Activated T-cell treated with anti-CD3 and anti-CD28 coated beads for 24 hours (primary cell): ENCODE measurements around the gene TNS3.

ENCODE experiments used
- DNase-seq: peaks from one replicate; pipeline ENCODE4 v3.0.0-alpha.2; 2020; ENCODE audit warnings: low read depth

The TNS3 gene

GRCh38 chr7:47424523-47424922 lies 157.4 kb downstream of the TNS3 start:
- DNase-seq = no peak

- DNase-seq = no peak
These were observed 158.7 kb downstream of the TNS3 start for GRCh38 chr7:47423196-47423595.

GRCh38 chr7:47422611-47423010 lies 159.3 kb downstream of the TNS3 start:
- no peak for DNase-seq

GRCh38 chr7:47421456-47421855 lies 160.5 kb downstream of the TNS3 start:
- no peak for DNase-seq

GRCh38 chr7:47420122-47420780 lies 161.7 kb downstream of the TNS3 start:
- DNase-seq = no peak

GRCh38 chr7:47419471-47419870 lies 162.4 kb downstream of the TNS3 start:
- no peak for DNase-seq

- no peak for DNase-seq
These were observed 163.2 kb downstream of the TNS3 start for GRCh38 chr7:47418601-47419309.

DNA sequence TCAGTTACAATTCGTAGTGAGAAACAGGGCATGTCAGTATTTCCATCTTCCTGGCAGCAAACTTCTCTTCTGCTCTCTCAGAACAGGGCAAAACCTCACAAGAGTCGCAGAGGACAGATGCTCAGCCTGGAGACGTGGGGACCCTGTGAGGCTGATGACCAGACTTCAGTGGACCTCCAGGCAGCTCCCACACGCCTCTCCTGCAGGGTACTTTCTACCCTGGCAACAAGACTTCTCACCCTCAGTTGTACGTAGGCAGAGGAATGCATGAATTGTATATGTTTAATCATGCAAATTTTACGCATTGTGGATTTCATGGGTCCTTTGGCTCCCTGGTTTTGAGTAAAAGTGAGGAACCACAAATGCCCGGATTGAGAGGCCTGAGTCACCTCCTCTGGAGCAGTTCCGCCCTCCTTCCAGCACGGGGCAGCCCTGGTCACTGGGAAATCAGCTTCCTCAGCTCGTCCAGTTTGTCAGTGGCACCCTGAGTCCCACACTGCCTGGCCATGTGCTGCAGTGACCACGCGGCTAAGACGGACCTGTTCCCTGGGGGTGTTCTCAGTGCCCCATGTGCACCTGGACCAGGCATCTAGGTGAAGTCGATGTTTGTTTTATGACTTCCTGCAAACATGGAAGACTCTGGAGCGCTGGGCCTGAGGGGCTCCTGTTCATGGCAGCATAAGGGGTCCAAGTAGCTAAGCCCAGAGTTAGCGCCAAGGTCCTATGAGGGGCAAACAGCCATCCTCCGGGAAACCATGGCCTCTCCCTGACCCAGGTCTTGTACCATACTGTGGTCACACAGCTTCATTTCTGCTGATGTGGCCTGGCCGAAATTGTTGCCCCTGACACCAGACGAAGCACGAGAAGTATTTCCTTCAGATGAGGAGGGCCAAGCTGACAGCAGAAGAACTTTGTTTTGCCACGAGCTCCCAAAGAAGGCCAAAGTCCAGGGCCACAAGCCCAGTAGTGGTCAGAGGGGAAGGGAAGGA lies 165.1 kb downstream of the TNS3 start:
- no peak for DNase-seq

GRCh38 chr7:47415318-47416212 lies 166.3 kb downstream of the TNS3 start:
- DNase-seq = no peak

DNA sequence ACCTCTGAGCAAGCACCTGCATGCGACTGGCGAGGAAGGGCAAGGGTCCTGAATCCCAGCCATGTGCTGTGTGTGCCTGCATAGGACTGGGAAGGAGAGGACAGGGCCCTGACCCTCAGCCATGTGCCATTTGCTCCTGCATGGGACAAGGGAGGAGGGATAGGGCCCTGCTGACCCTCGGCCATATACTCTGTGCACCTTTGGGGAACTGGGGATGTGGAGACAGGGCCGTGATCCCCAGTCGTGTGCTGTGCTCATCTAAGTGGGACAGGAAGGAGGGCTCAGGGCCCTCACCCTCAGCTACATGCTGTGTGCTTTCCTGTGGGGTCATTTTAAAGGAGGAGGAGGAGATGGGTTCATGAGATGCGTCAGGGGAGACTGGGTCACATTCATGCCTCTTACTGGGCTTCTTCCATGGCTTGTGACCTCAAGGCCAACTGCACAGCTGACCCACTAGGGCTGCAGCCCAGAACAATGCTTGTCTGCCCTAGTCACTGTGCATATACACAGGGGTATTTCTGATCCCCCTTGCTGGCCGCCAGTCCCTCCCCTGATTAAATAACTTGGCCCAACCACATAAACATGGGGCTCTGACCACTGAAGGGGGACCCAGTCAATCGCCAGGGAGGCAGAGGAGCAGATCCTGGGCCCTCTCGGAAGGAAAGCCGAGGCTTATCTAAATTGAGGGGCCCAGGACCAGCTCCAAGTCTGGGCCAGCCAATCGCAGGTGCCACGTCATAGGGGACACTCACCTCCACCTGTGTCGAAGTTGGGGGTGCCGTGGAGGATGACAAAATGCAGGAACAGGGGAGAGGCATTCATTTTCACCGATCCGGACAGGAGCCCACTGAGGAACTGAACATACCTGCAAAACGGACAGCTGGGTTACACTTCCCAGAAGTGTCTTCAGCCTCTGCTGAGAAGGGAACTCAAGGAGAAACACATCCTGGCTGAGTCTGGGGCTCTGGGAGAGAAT lies 167.3 kb downstream of the TNS3 start:
- DNase-seq = no peak

DNA sequence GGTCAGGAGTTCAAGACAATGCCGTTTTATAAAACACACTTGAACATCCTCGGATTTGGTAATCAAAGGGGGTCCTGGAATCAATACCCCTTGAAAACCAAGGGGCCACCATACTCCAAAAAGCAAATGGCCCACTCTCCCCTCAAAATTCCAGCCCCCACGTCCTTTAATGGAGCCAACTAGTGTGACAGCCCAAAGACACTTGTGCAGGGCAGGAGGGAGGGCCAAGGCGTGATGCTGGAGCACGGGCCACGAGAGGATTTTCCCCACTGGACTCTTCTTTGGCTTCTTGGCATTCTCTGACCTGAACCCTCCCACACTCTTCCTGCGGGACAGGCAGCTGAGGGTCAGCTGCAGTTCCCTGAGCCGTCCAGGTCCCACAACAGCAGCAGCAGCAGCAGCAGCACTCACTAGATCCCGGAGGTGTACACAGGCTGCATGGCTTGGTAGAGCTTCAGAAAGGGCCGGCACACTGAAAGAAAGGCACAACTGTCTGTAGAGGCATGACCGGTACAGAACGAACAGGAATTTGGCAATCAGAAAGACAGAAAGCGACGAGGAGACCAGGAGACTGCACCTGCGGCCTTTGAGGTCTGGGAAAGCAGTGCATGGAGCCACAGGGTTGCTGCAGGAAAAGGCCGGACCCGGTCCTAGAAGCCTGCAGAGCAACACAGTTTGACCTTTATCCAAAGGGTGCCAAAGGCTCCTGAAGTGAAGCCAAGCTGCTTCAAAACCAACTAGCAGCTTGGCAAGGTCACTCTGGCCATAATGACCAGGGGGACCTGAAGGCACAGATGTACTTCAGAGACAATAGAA lies 168.2 kb downstream of the TNS3 start:
- DNase-seq = no peak

DNA sequence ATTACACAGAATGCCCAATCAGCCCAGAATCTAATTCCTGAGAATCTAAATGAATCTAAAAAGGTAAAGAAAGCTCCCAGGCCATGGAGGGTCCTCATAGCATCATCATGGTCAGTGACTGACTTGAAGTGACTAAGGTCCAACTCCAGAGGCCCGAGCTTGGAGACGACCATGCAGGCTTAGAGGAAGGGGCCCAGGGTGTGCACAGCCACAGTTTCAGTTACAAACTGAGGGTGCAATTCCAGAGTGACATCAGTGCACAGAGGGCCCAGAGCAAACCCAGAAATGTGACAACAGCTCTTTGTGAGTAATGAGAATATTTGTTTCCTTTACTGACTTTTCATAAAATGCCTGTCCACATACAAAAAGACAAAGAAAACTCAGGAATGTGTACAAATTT lies 170.0 kb downstream of the TNS3 start:
- no peak for DNase-seq

- DNase-seq = no peak
These were observed 170.5 kb downstream of the TNS3 start for GRCh38 chr7:47411281-47411869.

DNA sequence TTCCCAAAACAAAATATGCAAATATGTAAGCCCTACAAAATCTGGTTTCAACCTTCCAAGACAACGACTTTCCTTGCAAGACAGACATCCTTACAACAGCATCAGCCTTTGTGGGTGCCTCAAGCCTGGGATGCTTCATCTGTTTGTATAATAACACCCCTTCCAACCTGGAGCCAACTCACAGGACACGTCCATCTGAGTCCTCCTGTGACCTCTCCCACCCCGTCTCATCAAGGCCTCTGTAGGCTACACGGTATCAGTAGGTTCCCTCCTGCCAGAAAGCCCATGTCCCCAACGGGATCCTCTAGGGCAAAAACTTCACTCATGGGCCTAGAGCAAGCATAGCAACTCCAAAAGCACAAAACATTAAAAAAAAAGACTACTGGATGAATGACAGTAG lies 173.2 kb downstream of the TNS3 start:
- no peak for DNase-seq

- DNase-seq = no peak
These were observed 173.9 kb downstream of the TNS3 start for GRCh38 chr7:47407821-47408674.

GRCh38 chr7:47407136-47407535 lies 174.8 kb downstream of the TNS3 start:
- DNase-seq = no peak

DNA sequence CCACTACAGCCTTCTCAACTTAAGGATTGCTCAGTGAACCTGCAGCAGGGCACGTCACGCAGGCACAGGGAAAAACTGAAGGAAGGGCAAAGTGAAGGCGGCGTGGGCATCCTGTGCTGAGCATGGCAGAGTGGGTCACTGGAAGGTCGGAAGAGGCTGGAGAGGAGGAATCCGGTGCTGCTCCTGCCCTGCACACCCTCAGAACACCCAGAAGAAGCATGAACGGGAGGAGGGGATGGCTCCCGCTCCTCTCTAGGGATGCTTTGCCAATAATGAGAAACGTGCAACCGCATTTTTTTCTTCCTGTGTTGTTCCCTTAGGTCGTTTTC lies 175.1 kb downstream of the TNS3 start:
- no peak for DNase-seq
